Astrocyte of the spinal cord (primary cell): Measurements from ENCODE around the gene TKTL1.
"Not testable (repeated sequence)": the region's sequence is repeated elsewhere in the genome, so short reads cannot be mapped to it uniquely, and the experiment has no call there.

Experiments
- DNase-seq: peaks from one replicate; pipeline ENCODE4 v3.0.0; 2011; ENCODE audit warnings: low read depth, low spot score
- H3K4me3 ChIP-seq: 2 replicates; pipeline ENCODE4 v1.5.1; 2011; ENCODE audit warnings: low read depth, mild to moderate bottlenecking, low read length, moderate library complexity
- CTCF ChIP-seq: IDR thresholded peaks from 2 replicates; pipeline ENCODE4 v1.5.1; 2012; ENCODE audit warnings: low read depth, mild to moderate bottlenecking, low read length, inconsistent platforms
- in situ Hi-C: cut with HindIII; loops from 2 replicates; pipeline ENCODE4 v1.10.0; 2017; ENCODE audit warnings: low sequenced_read_pairs

The TKTL1 gene

GRCh38 chrX:154334496-154334895, 38.9 kb downstream of the TKTL1 start:
- no peak for DNase-seq
- no peak overlapping the region for H3K4me3 ChIP-seq
- in situ Hi-C loops = no loop called here
- TF ChIP-seq CTCF = no peak

- DNase-seq, in situ Hi-C loops, H3K4me3 ChIP-seq: not testable (repeated sequence)
Observed at GRCh38 chrX:154341399-154342298, 46.1 kb downstream of the TKTL1 start.

GRCh38 chrX:154343063-154343462, 47.5 kb downstream of the TKTL1 start:
- H3K4me3 ChIP-seq, DNase-seq, in situ Hi-C loops: not testable (repeated sequence)

- in situ Hi-C loops = not testable (repeated sequence)
Observed at GRCh38 chrX:154343620-154344019, 48.0 kb downstream of the TKTL1 start.

GRCh38 chrX:154348114-154348531, 52.5 kb downstream of the TKTL1 start:
- in situ Hi-C loops = no loop called here
- no peak overlapping the region for H3K4me3 ChIP-seq
- TF ChIP-seq CTCF = no peak
- no peak for DNase-seq

More at GRCh38 chrX:154343620-154344019, 48.0 kb downstream of the TKTL1 start:
- not testable (repeated sequence) for DNase-seq, H3K4me3 ChIP-seq

- in situ Hi-C loops = no loop called here
- DNase-seq = no peak
- TF ChIP-seq CTCF = no peak
- no peak overlapping the region for H3K4me3 ChIP-seq
Observed at GRCh38 chrX:154348646-154349358, 53.2 kb downstream of the TKTL1 start.

- no peak overlapping the region for H3K4me3 ChIP-seq
- no peak for TF ChIP-seq CTCF
- DNase-seq = no peak
- in situ Hi-C loops = no loop called here
Observed at GRCh38 chrX:154349359-154349935, 53.9 kb downstream of the TKTL1 start.

- in situ Hi-C loops = no loop called here
- TF ChIP-seq CTCF = no peak
- H3K4me3 ChIP-seq = no peak overlapping the region
- DNase-seq = no peak
Observed at GRCh38 chrX:154349979-154350378, 54.4 kb downstream of the TKTL1 start.
